Duodenal mucosa (tissue), 2 donors: ENCODE data around the gene DHX29.

ENCODE experiments used
- H3K27ac ChIP-seq: one replicate; pipeline ENCODE4 v1.7.0; 2013; ENCODE audit warnings: low read depth, low read length
- H3K27me3 ChIP-seq, 2 donors: one replicate each; pipeline ENCODE4 v1.7.0; 2013; ENCODE audit warnings: low read length in 2 of 2, control low read depth in 1 of 2; ENCODE audit not compliant: insufficient read depth in 2 of 2, control insufficient read depth in 1 of 2
- H3K36me3 ChIP-seq, 2 donors: one replicate each; pipeline ENCODE4 v1.7.0; 2013; ENCODE audit warnings: low read length in 2 of 2, control low read depth in 1 of 2; ENCODE audit not compliant: insufficient read depth in 2 of 2, control insufficient read depth in 1 of 2
- H3K4me1 ChIP-seq, 2 donors: one replicate each; pipeline ENCODE4 v1.7.0; 2013; ENCODE audit warnings: low read length in 2 of 2, control low read depth in 1 of 2; ENCODE audit not compliant: insufficient read depth in 2 of 2, control insufficient read depth in 1 of 2
- H3K4me3 ChIP-seq, 2 donors: one replicate each; pipeline ENCODE4 v1.7.0; 2013; ENCODE audit warnings: low read length in 2 of 2, low read depth in 1 of 2
- H3K9ac ChIP-seq, 2 donors: one replicate each; pipeline ENCODE4 v1.7.0; 2013; ENCODE audit warnings: low read length in 2 of 2, low read depth in 1 of 2
- H3K9me3 ChIP-seq, 2 donors: one replicate each; pipeline ENCODE4 v1.7.0; 2013; ENCODE audit warnings: low read length in 2 of 2, control low read depth in 1 of 2; ENCODE audit not compliant: control insufficient read depth in 1 of 2

Gene DHX29

GRCh38 chr5:55300890-55301289, 6.6 kb downstream of the DHX29 start:
- peaks cover 9 to 16% of the 10 kb centered on the region in 2 donors for H3K4me1 ChIP-seq
- no peaks in the 10 kb centered on the region for H3K27me3 ChIP-seq
- H3K4me3 ChIP-seq, result no peak overlapping the region
- H3K9ac ChIP-seq, result no peak overlapping the region
- peaks cover 0 to 5% of the 10 kb centered on the region in 2 donors for H3K9me3 ChIP-seq
- H3K27ac ChIP-seq, result no peak overlapping the region
- H3K36me3 ChIP-seq, result peaks cover 15 to 16% of the 10 kb centered on the region in 2 donors

DNA sequence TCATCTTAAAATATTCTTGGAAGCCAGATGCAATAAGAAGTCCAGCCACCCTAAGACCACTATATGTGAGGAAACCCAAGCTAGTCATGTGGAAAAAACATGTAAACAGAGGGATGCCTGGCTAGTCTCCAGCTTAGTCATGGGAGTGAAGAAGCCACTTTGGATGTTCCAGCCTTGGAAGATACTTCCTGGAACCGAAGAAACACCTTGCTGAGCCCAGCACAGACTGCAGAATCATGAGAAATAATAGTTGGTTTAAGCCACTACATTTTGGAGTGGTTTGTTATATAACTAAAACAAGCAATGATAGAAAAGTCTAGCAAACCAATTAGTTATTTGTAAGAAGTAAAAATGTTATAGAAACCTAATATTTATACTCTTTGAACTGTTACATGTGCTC, 12.6 kb downstream of the DHX29 start:
- Histone ChIP-seq H3K36me3 (peaks cover 40 to 62% of the 10 kb centered on the region in 2 donors), H3K27ac (no peak overlapping the region), H3K4me1 (no peaks in the 10 kb centered on the region), H3K27me3 (no peaks in the 10 kb centered on the region), H3K9ac (no peak overlapping the region), H3K9me3 (no peaks in the 10 kb centered on the region), H3K4me3 (no peak overlapping the region)

GRCh38 chr5:55290991-55291390, 16.5 kb downstream of the DHX29 start:
- Histone ChIP-seq H3K9me3 (no peaks in the 10 kb centered on the region), H3K4me3 (no peak overlapping the region), H3K9ac (no peak overlapping the region), H3K4me1 (no peaks in the 10 kb centered on the region), H3K27me3 (no peaks in the 10 kb centered on the region), H3K36me3 (peaks cover 42 to 64% of the 10 kb centered on the region in 2 donors), H3K27ac (no peak overlapping the region)

DNA sequence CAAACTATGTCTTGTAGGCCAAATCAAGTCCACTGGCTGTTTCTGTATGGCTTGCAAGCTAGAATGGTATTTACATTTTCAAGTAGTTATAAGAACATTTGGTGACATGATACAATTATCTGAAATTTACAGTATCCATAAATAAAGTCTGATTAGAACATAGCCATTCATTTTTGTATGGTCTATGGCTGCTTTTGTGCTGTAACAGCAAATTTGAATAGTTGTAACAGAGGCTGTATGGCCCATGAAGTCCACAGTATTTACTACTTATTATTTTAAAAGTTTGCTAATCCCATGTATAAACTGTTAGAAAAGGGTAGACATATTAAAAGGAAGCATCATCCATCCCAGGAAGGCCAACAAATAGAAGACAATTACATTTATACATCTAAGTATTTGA, 17.7 kb downstream of the DHX29 start:
- no peaks in the 10 kb centered on the region for H3K27me3 ChIP-seq
- H3K9me3 ChIP-seq, result no peaks in the 10 kb centered on the region
- no peak overlapping the region for H3K27ac ChIP-seq
- H3K9ac ChIP-seq, result no peak overlapping the region
- no peak overlapping the region for H3K4me3 ChIP-seq
- no peaks in the 10 kb centered on the region for H3K4me1 ChIP-seq
- peaks cover 32 to 58% of the 10 kb centered on the region in 2 donors for H3K36me3 ChIP-seq

DNA sequence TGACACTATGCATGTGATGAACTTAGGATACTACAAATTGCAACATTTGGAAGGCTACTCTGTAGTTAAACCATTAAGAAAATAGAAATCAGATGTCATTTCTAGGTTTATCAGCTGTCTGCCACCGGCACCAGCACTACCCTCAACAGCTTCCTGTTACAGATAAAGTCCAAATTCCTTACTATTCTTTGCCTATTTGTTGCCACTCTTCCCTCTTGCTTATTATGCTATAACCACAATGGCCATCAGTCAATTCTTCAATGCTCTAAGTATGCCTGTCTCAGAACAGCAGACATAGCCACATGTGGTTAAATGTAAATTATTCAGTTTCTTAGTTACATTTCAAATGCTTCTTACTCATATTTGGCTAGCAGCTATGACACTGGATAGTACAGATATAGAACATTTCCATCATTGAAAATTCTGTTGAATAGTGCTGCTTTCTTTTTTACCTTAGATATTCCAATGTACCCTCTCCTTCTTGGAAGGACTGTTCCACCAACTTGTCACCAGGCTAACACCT, 21.0 kb downstream of the DHX29 start:
- no peak overlapping the region for H3K4me3 ChIP-seq

GRCh38 chr5:55278778-55279177, 28.7 kb downstream of the DHX29 start:
- H3K27me3 ChIP-seq, result no peaks in the 10 kb centered on the region
- no peaks in the 10 kb centered on the region for H3K4me1 ChIP-seq
- H3K27ac ChIP-seq, result no peak overlapping the region
- H3K36me3 ChIP-seq, result peaks cover 24 to 90% of the 10 kb centered on the region in 2 donors
- H3K4me3 ChIP-seq, result no peak overlapping the region
- H3K9me3 ChIP-seq, result no peaks in the 10 kb centered on the region
- no peak overlapping the region for H3K9ac ChIP-seq

More for the DNA sequence above, 21.0 kb downstream of the DHX29 start:
- Histone ChIP-seq H3K36me3 (peaks cover 23 to 58% of the 10 kb centered on the region in 2 donors), H3K27ac (no peak overlapping the region), H3K9me3 (no peaks in the 10 kb centered on the region), H3K4me1 (no peaks in the 10 kb centered on the region), H3K9ac (no peak overlapping the region), H3K27me3 (no peaks in the 10 kb centered on the region)

- Histone ChIP-seq H3K9ac (no peak overlapping the region), H3K36me3 (peaks cover 30 to 93% of the 10 kb centered on the region in 2 donors), H3K27ac (no peak overlapping the region), H3K27me3 (no peaks in the 10 kb centered on the region), H3K9me3 (no peaks in the 10 kb centered on the region), H3K4me1 (no peaks in the 10 kb centered on the region), H3K4me3 (no peak overlapping the region)
Measured at GRCh38 chr5:55276771-55277170, 30.7 kb downstream of the DHX29 start.

DNA sequence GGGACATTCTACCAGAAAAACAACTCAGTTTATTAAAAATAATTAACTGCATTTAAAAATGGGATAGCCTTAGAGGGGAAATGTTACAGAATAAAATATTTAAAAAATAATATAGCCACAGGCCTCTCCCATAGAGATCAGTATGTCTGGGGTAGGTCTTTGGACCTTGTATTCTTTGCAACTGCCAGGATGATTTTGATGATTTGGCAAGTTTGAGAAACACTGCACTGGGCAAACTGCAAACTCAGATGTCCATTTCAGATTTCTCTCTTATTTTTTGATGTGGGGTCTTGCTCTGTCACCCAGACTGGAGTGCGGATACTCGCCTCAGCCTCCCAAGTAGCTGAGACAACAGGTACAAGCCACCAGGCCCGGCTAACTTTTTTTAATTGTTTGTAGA, 49.2 kb downstream of the DHX29 start:
- Histone ChIP-seq H3K9me3 (no peaks in the 10 kb centered on the region), H3K4me3 (no peak overlapping the region), H3K9ac (no peak overlapping the region), H3K27ac (no peak overlapping the region), H3K36me3 (peaks cover 5 to 64% of the 10 kb centered on the region in 2 donors), H3K27me3 (no peaks in the 10 kb centered on the region), H3K4me1 (no peaks in the 10 kb centered on the region)

DNA sequence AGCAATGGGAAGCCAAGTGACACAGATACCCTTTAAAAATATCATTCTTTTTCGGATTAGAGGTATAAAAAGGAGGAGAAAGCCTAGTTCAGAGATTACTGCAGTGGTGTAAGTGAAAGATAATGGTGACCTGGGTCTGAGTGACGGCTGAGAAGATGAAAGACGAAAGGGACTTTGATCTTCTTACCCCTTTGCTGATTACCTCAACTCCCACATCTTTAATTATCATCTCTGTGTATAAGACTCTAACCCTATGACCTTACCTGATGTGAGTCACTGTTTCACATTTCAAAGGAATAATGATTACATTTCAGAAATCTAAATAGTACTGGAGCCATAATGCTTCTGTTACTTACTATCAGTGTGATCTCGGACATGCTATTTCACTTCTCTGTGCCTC, 52.7 kb downstream of the DHX29 start:
- no peak overlapping the region for H3K4me3 ChIP-seq
- no peak overlapping the region for H3K9ac ChIP-seq

GRCh38 chr5:55250064-55250463, 57.4 kb downstream of the DHX29 start:
- Histone ChIP-seq H3K4me3 (no peak overlapping the region), H3K9me3 (peaks cover 6 to 11% of the 10 kb centered on the region in 2 donors), H3K4me1 (no peaks in the 10 kb centered on the region), H3K36me3 (peaks cover 0 to 12% of the 10 kb centered on the region in 2 donors), H3K27me3 (no peaks in the 10 kb centered on the region), H3K27ac (no peak overlapping the region), H3K9ac (no peak overlapping the region)

More for the DNA sequence above, 52.7 kb downstream of the DHX29 start:
- no peaks in the 10 kb centered on the region for H3K27me3 ChIP-seq
- H3K27ac ChIP-seq, result no peak overlapping the region
- H3K36me3 ChIP-seq, result peaks cover 4 to 44% of the 10 kb centered on the region in 2 donors
- no peaks in the 10 kb centered on the region for H3K9me3 ChIP-seq
- H3K4me1 ChIP-seq, result no peaks in the 10 kb centered on the region

GRCh38 chr5:55241746-55242145, 65.7 kb downstream of the DHX29 start:
- Histone ChIP-seq H3K4me1 (no peaks in the 10 kb centered on the region), H3K36me3 (no peaks in the 10 kb centered on the region), H3K27ac (no peak overlapping the region), H3K9me3 (no peaks in the 10 kb centered on the region), H3K4me3 (no peak overlapping the region), H3K9ac (no peak overlapping the region), H3K27me3 (peaks cover 0 to 2% of the 10 kb centered on the region in 2 donors)
